Suppressor macrophage treated with lipopolysaccharide for 1 hour (primary cell): ENCODE measurements around the gene APOL2.
A peak's percentile ranks its signal among the peaks of the same experiment; 100 is the strongest.
"Not testable (repeated sequence)": the region's sequence is repeated elsewhere in the genome, so short reads cannot be mapped to it uniquely, and the experiment has no call there.

Source experiments
- DNase-seq, 3 donors: peaks; one replicate each; pipeline ENCODE4 v3.0.0-alpha.2; 2020 to 2022

Gene APOL2

GRCh38 chr22:36238373-36239149 is 766 bp downstream of the APOL2 start:
- DNase-seq: peak in 1 of 3 donors; percentile 81

GRCh38 chr22:36237462-36238372 is 1.6 kb downstream of the APOL2 start:
- DNase-seq: peak; percentile 55 to 58 (median 57)

- no peak for DNase-seq
Measured at GRCh38 chr22:36236388-36237319, 2.7 kb downstream of the APOL2 start.

- no peak for DNase-seq
Measured at GRCh38 chr22:36235585-36235984, 3.7 kb downstream of the APOL2 start.

- DNase-seq: no peak
Measured at GRCh38 chr22:36234919-36235318, 4.4 kb downstream of the APOL2 start.

GRCh38 chr22:36234213-36234612 is 5.1 kb downstream of the APOL2 start:
- no peak for DNase-seq

- no peak for DNase-seq
Measured at GRCh38 chr22:36233796-36234195, 5.5 kb downstream of the APOL2 start.

GRCh38 chr22:36232715-36233401 is 6.5 kb downstream of the APOL2 start:
- DNase-seq: no peak

- DNase-seq: not testable (repeated sequence)
Measured at GRCh38 chr22:36231051-36231450, 8.3 kb downstream of the APOL2 start.

GRCh38 chr22:36229649-36230048 is 9.7 kb downstream of the APOL2 start:
- not testable (repeated sequence) for DNase-seq

GRCh38 chr22:36228944-36229343 is 10.4 kb downstream of the APOL2 start:
- DNase-seq: no peak

GRCh38 chr22:36228369-36228768 is 11.0 kb downstream of the APOL2 start:
- DNase-seq: not testable (repeated sequence)

GRCh38 chr22:36227806-36228205 is 11.5 kb downstream of the APOL2 start:
- DNase-seq: no peak

- DNase-seq: peak; percentile 45 to 50 (median 49)
Measured at GRCh38 chr22:36227396-36227795, 11.9 kb downstream of the APOL2 start.

- DNase-seq: no peak
Measured at GRCh38 chr22:36226189-36226588, 13.1 kb downstream of the APOL2 start.

GRCh38 chr22:36225333-36225922 is 13.9 kb downstream of the APOL2 start:
- no peak for DNase-seq

- no peak for DNase-seq
Measured at GRCh38 chr22:36224245-36224644, 15.1 kb downstream of the APOL2 start.

GRCh38 chr22:36223504-36223903 is 15.8 kb downstream of the APOL2 start:
- DNase-seq: peak in 1 of 3 donors; percentile 33

GRCh38 chr22:36222887-36223450 is 16.4 kb downstream of the APOL2 start:
- DNase-seq: no peak

GRCh38 chr22:36221799-36222751 is 17.3 kb downstream of the APOL2 start:
- DNase-seq: peak; percentile 46 to 54 (median 49)
